GM23338 (cell line): Measurements from ENCODE around the gene CAPNS2. TPM values are rescaled to one million over a fixed set of nuclear protein-coding genes. Genes with fewer than 3 reads are reported as not detected.

ENCODE experiments used
- ATAC-seq: fragments of 200-7000 bp; cut with Tn5 transposase; 3 replicates; pipeline ENCODE4 v1.9.1; 2020
- DNase-seq: peaks from one replicate; pipeline ENCODE4 v3.0.0-alpha.2; 2015; ENCODE audit warnings: low spot score
- H2AFZ ChIP-seq: fragments of 200-600 bp; sonication (generic); 2 replicates; pipeline ENCODE4 v1.8.0; 2016; ENCODE audit warnings: antibody characterized with exemption, mild to moderate bottlenecking, moderate library complexity
- H3F3A ChIP-seq: fragments of 200-600 bp; sonication (generic); replicated peaks from 2 replicates; pipeline ENCODE4 v1.8.0; 2017; ENCODE audit warnings: antibody characterized with exemption, mixed run types, low read depth
- H3K27ac ChIP-seq: fragments of 200-600 bp; sonication (generic); 2 replicates; pipeline ENCODE4 v1.6.1; 2016; ENCODE audit warnings: low read depth
- H3K27me3 ChIP-seq: fragments of 200-600 bp; sonication (generic); 2 replicates; pipeline ENCODE4 v1.8.0; 2016; ENCODE audit warnings: mild to moderate bottlenecking, mixed run types, moderate library complexity; ENCODE audit not compliant: insufficient read depth
- H3K36me3 ChIP-seq: fragments of 200-600 bp; sonication (generic); 2 replicates; pipeline ENCODE4 v1.8.0; 2016; ENCODE audit warnings: mild to moderate bottlenecking; ENCODE audit not compliant: insufficient read depth
- H3K4me1 ChIP-seq: fragments of 200-600 bp; sonication (generic); 2 replicates; pipeline ENCODE4 v1.8.0; 2016; ENCODE audit warnings: mild to moderate bottlenecking, moderate library complexity; ENCODE audit not compliant: insufficient read depth
- H3K4me2 ChIP-seq: fragments of 200-600 bp; sonication (generic); 2 replicates; pipeline ENCODE4 v1.7.1; 2017; ENCODE audit warnings: mixed run types
- H3K4me3 ChIP-seq: fragments of 200-600 bp; sonication (generic); 2 replicates; pipeline ENCODE4 v1.6.1; 2016; ENCODE audit warnings: mixed run types
- H3K79me2 ChIP-seq: fragments of 200-600 bp; sonication (generic); replicated peaks from 2 replicates; pipeline ENCODE4 v1.8.0; 2017; ENCODE audit warnings: mild to moderate bottlenecking; ENCODE audit not compliant: insufficient read depth
- H3K9me2 ChIP-seq: fragments of 200-600 bp; sonication (generic); 2 replicates; pipeline ENCODE4 v1.8.0; 2017; ENCODE audit not compliant: insufficient read depth
- H4K20me1 ChIP-seq: fragments of 200-600 bp; sonication (generic); replicated peaks from 2 replicates; pipeline ENCODE4 v1.8.0; 2017; ENCODE audit warnings: mild to moderate bottlenecking; ENCODE audit not compliant: insufficient read depth
- H3K27ac Mint-ChIP-seq: 2 replicates; pipeline ENCODE4 v1.8.0; 2020; ENCODE audit warnings: inconsistent platforms, mild to moderate bottlenecking, moderate library complexity, mixed read lengths
- H3K27me3 Mint-ChIP-seq: 3 replicates; pipeline ENCODE4 v1.8.0; 2022; ENCODE audit warnings: low read depth, mild to moderate bottlenecking, moderate library complexity, mixed read lengths, inconsistent platforms; ENCODE audit not compliant: insufficient read depth, poor library complexity
- H3K36me3 Mint-ChIP-seq: 3 replicates; pipeline ENCODE4 v1.8.0; 2021; ENCODE audit warnings: low read depth, mild to moderate bottlenecking, inconsistent platforms, moderate library complexity, mixed read lengths
- H3K4me1 Mint-ChIP-seq: 3 replicates; pipeline ENCODE4 v1.8.0; 2020; ENCODE audit warnings: mild to moderate bottlenecking, inconsistent platforms, mixed read lengths
- H3K4me3 Mint-ChIP-seq: 3 replicates; pipeline ENCODE4 v1.8.0; 2021; ENCODE audit warnings: moderate library complexity, mild to moderate bottlenecking, inconsistent platforms, mixed read lengths
- H3K9me3 Mint-ChIP-seq: 3 replicates; pipeline ENCODE4 v1.8.0; 2020; ENCODE audit warnings: moderate library complexity, mild to moderate bottlenecking, inconsistent platforms, mixed read lengths
- CREB1 ChIP-seq: fragments of 250-450 bp; sonication (Bioruptor Pico); IDR thresholded peaks from 2 replicates; pipeline ENCODE4 v1.5.0; 2020; ENCODE audit warnings: low read depth, mild to moderate bottlenecking, moderate library complexity
- CTCF ChIP-seq, 2 experiments: fragments of 200-600 bp in 1 of 2; sonication (generic) in 1 of 2; conservative IDR thresholded peaks; 2 replicates each; pipeline versions ENCODE4 v1.5.1 to v1.6.1; 2016 to 2017; ENCODE audit warnings: antibody characterized with exemption in 2 of 2, low read depth in 2 of 2, mild to moderate bottlenecking in 2 of 2, moderate library complexity in 1 of 2
- ETS1 ChIP-seq: IDR thresholded peaks from 2 replicates; pipeline ENCODE4 v1.6.1; 2016; ENCODE audit warnings: antibody characterized with exemption
- EZH2 ChIP-seq: fragments of 200-600 bp; sonication (generic); IDR thresholded peaks from one replicate; pipeline ENCODE4 v1.8.0; 2017; ENCODE audit warnings: antibody characterized with exemption, mild to moderate bottlenecking, low read depth; ENCODE audit not compliant: unreplicated experiment
- EZH2phosphoT487 ChIP-seq: fragments of 200-600 bp; sonication (generic); IDR thresholded peaks from one replicate; pipeline ENCODE4 v1.8.1; 2018; ENCODE audit warnings: antibody characterized with exemption; ENCODE audit not compliant: unreplicated experiment
- NANOG ChIP-seq: IDR thresholded peaks from 2 replicates; pipeline ENCODE4 v1.6.1; 2016; ENCODE audit warnings: antibody characterized with exemption, borderline replicate concordance
- POLR2AphosphoS5 ChIP-seq: IDR thresholded peaks from 2 replicates; pipeline ENCODE4 v1.6.1; 2016; ENCODE audit warnings: antibody characterized with exemption, low read depth
- ZNF114 ChIP-seq: fragments of 250-450 bp; sonication (Bioruptor Pico); IDR thresholded peaks from 2 replicates; pipeline ENCODE4 v1.5.0; 2020; ENCODE audit warnings: mild to moderate bottlenecking, moderate library complexity
- ZNF331 ChIP-seq: fragments of 250-450 bp; sonication (Bioruptor Pico); IDR thresholded peaks from 2 replicates; pipeline ENCODE4 v1.5.0; 2020; ENCODE audit warnings: low read depth, mild to moderate bottlenecking, moderate library complexity
- ZNF462 ChIP-seq: fragments of 250-450 bp; sonication (Bioruptor Pico); IDR thresholded peaks from 2 replicates; pipeline ENCODE4 v1.5.0; 2020; ENCODE audit warnings: mild to moderate bottlenecking, moderate library complexity
- polyA plus RNA-seq: library from polyadenylated mRNA; unstranded; fragments of >200 nt; fragmentation: Nextera tagmentation; extraction: Ambion mirVana; gene quantifications from 2 replicates; pipeline ENCODE4 v1.2.1, GENCODE V29; 2016
- total RNA-seq: library from RNA; depleted of rRNA; stranded (reverse); fragments of >200 nt; shearing (Covaris generic); gene quantifications from 2 replicates; pipeline ENCODE4 v1.2.3, GENCODE V29; 2014

Gene CAPNS2
- total and polyA plus RNA-seq, 2 experiments from 2014 or later = 0.83 TPM; not detected in 1

GRCh38 chr16:55530316-55530856, 36.1 kb upstream of the CAPNS2 start:
- ATAC-seq = no peak
- TF ChIP-seq NANOG (no peak), CREB1 (CRISPR knock-in tag) (no peak), CTCF (conservative IDR thresholded peaks at IDR 0.05; ENCODE audit: low read depth in 2 of 2) (no peak), ZNF114 (CRISPR knock-in tag) (no peak), ZNF462 (CRISPR knock-in tag) (no peak), EZH2 (no peak), EZH2phosphoT487 (no peak), ZNF331 (no peak), POLR2AphosphoS5 (no peak), ETS1 (no peak)
- H3K27ac Mint-ChIP-seq = no peak overlapping the region

More at GRCh38 chr16:55530316-55530856, 36.1 kb upstream of the CAPNS2 start:
- Mint-ChIP-seq H3K4me3 (no peak overlapping the region), H3K4me1 (no peaks in the 10 kb centered on the region), H3K27me3 (no peaks in the 10 kb centered on the region), H3K36me3 (no peaks in the 10 kb centered on the region), H3K9me3 (no peaks in the 10 kb centered on the region)
- no peaks in the 10 kb centered on the region for H3F3A ChIP-seq
- H3K4me1 ChIP-seq = no peaks in the 10 kb centered on the region
- H3K9me2 ChIP-seq = no peaks in the 10 kb centered on the region
- no peak overlapping the region for H2AFZ ChIP-seq
- H3K27me3 ChIP-seq = no peaks in the 10 kb centered on the region
- no peak overlapping the region for H3K4me2 ChIP-seq
- no peaks in the 10 kb centered on the region for H3K79me2 ChIP-seq
- H3K36me3 ChIP-seq = no peaks in the 10 kb centered on the region
- H3K4me3 ChIP-seq = no peak overlapping the region
- H3K27ac ChIP-seq = no peak overlapping the region
- DNase-seq = no peak
- H4K20me1 ChIP-seq = no peaks in the 10 kb centered on the region
